C1 segment of cervical spinal cord (tissue), 14 donors: ENCODE measurements around the gene IFIT1.
"Not testable (repeated sequence)": the region's sequence is repeated elsewhere in the genome, so short reads cannot be mapped to it uniquely, and the experiment has no call there.

Source experiments
- DNase-seq, 14 donors: peaks; one replicate each; lab custom pipeline; 2025; lab: John Stamatoyannopoulos, UW

The IFIT1 gene, protein sequence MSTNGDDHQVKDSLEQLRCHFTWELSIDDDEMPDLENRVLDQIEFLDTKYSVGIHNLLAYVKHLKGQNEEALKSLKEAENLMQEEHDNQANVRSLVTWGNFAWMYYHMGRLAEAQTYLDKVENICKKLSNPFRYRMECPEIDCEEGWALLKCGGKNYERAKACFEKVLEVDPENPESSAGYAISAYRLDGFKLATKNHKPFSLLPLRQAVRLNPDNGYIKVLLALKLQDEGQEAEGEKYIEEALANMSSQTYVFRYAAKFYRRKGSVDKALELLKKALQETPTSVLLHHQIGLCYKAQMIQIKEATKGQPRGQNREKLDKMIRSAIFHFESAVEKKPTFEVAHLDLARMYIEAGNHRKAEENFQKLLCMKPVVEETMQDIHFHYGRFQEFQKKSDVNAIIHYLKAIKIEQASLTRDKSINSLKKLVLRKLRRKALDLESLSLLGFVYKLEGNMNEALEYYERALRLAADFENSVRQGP

DNA sequence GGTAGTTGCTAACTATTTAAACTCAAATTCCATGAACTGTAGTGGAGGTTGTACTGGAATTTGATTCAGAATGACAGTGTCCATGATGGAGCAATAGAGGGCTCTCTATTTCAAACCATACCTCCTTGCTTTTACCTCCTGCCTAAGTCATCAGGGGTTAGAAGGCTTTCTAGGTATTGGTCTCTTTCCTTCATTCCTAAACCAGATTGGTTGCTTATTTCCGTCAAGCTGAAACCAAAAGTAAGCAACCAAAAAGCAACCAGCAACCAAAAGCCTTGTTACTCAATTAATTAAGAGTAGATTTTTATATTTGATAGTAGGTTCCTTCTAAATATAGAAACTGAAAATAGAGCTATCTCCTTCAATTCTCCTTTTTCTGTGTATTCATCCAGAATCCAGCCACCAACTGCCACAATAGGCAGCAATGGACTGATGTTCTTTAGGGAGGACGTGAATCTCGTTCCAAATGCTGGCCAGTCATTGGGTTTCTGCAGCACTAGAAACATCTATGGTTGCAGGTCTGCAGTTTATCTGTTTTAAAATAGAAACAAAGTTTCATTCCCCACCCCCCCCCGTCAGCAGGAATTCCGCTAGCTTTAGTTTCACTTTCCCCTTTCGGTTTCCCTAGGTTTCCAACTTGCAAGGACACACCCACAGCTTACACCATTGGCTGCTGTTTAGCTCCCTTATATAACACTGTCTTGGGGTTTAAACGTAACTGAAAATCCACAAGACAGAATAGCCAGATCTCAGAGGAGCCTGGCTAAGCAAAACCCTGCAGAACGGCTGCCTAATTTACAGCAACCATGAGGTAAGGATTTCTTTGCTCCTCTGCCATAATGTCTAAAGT, at the start of gene IFIT1:
Gene IFIT1, plus strand, starts transcription at position 717 of the 850 bp plus-strand sequence. Its CDS starts 90 bp downstream, at position 807.
- DNase-seq, result peak in 12 of 14 donors; percentile 23 to 93 (median 50)

DNA sequence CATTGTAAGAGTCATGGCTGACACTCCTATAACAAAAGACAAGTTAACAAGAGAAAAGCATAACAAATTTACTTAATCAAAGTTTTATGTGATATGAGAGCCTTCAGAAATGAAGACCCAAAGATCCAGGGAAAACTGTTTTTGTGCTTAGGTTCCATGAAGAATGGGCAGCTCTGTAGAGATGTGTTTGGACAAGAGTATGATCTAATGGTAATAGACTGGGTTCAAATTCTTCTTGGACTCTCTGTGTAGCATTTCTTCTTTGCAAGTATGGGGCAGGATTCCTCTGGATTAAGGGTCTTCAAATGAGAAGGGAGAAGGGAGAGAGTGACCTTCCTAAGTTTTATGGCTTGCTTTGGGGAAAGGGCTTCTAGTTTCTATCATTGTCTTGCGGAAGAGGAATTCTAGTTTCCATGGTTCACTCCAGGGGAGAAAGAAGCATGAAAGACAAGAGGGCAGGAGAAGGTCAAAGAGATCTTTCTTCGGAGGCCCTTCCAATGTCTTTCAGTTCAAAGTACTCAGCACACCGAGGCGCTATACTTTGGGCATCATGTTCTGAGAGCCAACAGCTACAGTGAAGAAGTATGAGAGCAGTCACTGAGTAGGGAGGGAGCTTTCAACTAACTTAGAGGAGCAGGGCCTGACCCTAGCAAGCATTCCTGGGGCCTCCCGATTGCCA, 49.2 kb upstream of the IFIT1 start:
- DNase-seq, result peak in 1 of 14 donors; percentile 45

DNA sequence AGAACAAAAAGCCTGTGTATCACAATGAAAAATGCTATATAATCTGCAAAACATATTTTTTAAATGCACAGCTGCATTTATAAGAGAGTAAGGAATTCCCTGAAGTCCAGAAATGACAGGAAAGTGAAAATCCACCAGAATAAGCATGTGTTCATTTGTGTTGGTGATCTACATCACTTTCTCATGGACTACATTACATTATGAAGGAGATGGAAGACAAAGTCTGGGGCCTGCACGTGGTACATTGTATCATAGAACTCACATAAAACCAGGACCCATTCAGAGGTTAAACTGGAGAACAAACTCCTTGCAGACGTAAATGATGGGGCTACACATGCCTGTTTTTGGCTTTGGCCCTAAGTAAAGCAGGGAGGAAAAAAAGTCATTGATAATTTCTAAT, 48.3 kb upstream of the IFIT1 start:
- no peak for DNase-seq

DNA sequence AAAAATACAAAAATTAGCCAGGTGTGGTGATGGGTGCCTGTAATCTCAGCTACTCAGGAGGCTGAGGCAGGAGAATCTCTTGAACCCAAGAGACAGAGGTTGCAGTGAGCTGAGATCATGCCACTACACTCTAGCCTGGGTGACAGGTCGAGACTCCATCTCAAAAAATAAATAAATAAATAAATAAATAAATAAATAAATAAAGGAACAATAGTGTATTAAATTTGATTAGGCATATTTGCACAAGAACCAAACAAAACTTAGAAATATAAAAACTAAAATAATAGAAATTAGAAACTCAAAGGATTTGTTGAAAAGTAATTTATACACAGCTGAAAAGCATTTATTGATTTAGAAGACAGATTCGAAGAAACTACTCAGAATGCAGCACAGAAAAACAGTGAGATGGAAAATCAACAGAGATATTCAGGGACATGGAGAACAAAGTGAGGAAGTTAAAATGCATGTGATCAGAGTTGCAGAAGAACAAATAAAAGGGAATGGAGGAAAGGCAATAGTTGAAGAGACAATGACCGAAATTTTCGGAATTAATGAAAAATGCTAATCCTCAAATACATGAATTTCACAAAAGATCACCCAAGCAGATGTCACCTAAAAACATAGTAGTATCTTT, 46.9 kb upstream of the IFIT1 start:
- no peak for DNase-seq

DNA sequence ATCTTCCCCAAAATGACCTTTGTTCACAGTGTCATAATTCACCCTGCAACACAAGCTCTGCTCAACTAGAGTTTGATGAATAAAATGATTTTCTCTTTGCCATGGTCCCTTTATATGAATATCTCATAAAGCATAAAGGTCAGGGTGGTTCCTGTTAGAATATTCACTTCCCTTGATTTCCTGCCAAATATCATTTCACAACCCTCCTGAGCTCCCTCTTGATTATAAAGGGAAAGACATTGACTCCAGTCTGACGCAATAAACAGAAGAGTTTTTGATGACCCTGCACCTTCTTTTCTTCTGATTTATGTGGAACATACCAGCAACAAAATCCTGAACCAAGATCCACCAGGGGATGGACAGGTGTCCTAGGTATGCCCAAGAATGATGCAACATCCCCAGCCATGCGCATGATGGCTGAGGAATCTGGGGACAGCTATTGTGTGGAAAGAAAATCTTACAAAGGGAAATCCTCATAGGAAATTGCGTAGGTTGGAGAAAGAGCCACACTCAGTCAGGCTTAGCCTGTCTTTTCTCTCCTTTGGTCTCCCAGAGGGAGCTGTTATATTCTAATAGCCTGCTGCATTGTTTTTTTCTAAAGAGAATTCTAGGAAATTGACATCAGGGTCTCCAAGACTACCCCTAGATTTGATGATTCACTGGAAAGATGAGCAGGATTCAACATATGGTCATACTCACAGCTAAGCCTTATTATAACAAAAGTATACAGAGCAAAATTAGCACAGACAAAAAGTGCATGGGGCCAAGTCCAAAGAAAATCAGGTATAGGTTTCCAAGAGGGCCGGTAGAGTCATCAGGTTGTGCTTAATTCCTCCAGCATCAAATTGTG, 45.8 kb upstream of the IFIT1 start:
- no peak for DNase-seq

DNA sequence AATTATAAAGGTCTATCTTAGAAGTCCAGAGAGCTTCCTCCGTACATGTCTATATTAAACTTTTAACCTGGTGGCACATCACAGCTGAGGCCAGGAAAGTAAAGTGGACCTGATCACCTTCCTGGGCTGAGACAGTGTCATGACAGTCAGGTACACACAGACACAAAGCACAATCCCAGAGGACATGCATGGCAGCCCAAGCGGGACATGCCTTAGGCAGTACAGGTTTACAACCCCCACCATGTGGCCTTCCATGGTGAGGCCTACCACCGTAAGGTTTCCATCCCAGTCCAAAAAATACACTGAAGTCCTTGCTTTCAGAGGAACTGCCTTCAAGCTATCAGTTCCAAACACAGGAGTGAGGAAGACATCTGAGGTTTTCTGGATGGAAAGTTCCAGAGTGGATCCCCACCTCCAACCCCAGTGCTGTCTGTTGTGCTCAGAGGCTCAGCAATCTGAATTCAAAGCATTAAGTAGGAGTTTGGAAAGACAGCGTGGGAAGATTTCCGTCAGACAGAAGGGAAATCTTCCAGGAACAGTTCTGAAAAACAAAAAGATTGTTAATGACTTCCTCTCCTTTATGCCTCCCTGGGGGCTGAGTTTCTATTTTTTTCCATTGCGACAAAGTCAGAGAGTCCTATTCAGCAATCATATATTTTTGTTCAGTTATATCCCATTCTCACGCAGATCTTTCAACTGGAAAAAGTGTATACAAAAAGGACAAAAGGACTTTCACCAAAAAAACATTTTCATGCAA, 44.5 kb upstream of the IFIT1 start:
- no peak for DNase-seq

DNA sequence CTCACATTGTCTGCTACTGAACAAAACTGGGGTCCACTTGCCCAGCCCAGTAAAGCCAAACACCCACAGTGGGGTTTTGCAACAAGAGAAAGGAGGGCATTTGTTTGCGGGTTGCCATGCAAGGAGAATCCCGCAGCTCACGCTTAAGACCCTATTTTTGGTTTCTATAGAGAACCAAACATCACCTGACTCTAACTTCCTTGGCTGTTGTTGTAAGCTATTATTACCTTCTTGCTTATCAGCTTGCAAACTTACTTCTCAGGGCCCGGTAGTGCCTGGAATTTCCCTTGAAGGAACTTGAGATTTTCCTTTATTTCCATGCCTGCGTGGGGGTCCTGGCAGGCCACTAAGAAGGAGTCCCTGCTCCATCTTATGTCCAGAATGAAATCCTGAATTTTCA, 43.9 kb upstream of the IFIT1 start:
- DNase-seq, result no peak

DNA sequence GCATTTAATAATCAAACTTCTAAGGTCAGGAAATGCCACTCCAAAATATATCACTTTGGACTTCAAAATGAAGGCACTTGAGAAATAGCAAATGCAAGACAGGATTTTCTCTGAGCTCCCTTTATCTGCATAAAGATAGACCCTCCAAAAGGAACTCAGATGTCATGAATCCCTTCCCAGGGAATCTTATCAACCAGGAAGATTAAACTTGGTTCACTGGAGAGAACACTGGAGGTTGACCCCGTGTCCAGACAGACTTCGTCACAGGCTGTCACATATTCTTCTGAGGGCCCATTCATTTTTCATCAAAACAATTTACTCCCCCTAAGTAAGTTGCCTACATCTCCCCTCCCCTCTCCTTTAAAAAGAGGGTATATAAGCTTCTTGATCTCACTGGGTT, 43.4 kb upstream of the IFIT1 start:
- DNase-seq, result no peak

DNA sequence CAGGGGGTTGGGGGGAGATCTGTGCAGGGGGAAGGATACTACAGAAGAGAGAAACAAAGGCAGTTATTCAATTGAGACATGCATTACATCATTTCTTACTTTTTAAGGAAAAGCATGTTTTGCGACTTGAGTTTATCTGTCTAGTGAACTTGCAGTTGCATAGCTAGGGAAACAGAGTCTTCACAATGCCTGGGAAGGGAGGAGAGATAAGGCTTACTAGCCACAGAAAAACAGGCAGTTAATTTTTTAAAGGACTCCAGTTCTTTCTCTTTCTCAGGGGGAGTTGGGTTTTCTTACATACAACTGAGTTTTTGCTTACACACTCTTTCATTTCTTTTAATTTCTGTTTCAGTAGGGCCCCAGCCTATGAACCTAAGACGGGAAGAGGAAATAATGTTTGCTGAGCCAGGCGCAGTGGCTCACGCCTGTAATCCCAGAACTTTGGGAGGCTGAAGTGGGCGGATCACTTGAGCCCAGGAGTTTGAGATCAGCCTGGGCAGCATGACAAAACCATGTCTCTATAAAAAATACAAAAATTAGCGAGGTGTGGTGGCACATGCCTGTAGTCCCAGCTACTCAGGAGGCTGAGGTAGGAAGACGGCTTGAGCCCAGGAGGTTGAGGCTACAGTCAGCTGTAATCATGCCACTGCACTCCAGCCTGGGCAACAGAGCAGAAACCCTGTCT, 41.6 kb upstream of the IFIT1 start:
- DNase-seq, result not testable (repeated sequence)

DNA sequence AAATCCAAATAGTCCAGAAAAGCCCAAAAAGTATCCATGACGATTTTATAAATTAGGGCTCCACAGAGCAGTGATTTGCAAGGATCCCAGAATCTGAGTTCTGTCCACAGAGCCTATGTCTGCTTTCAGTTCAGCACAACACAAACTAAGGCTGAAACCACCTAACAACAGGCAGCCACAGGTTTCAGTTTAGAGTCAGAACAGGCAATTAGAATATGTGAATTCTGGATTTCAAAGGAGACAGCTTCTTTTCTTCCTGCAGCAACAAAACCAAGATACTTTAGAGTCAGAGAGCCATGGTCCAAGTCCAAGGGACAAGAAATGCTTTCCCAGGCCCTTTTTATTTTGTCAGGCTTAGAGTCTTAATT, 41.0 kb upstream of the IFIT1 start:
- DNase-seq, result peak in 1 of 14 donors; percentile 21

DNA sequence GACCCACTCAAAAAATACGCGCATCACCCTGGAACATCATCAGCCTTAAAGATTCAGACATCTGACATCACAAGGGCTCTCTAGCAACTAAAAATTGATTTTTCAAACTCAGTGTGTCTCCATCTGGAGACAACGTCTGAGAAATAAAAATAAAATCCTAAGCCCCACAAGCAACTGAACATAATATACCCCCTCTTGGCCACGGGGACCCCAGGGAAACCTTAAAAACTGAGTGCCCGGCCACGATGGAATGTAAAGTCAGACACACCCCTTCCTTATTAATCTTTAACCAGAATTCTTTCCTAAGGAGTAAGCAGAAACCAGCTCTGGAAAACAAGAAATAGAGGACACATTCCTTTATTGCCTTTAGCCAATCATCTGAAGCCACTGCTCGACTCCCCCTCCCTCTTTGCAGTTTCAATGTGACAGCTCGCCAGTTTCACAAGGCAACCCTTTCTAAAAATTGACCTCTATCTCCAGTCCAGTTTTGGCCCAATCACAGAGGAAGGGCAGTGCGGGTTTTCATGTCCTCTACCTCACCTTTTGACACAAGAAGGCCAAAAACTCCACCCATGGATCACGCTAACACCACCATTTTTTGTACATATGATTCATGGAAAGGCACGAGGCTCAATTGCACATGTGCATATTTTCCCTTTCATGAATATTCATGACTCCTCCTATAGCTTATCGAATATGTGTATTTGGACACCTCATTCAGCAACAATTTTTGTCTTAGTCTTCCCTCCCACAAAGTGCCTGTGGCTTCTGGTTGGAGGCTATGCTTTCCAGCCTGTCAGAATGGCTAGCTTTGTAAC, 40.4 kb upstream of the IFIT1 start:
- peak in 3 of 14 donors; percentile 21 to 35 (median 22) for DNase-seq

DNA sequence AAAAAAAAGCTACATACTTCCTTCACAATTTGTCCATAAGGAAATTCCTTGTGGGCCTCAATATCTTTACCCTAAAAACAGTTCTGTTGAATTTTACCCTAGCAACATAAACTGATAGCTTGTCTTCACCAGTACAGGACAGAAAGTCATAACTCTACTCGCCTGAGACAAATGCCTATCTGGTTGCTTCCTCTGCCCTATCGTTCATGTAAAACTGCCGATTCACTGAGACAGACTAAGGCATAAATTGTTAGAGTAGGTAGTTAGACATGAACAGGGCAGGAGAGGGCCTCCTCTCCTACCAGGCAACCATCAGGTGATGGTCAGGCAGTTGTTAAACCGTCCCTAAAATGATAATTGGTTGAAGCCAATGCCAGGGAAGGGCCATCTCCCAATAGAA, 39.6 kb upstream of the IFIT1 start:
- no peak for DNase-seq

DNA sequence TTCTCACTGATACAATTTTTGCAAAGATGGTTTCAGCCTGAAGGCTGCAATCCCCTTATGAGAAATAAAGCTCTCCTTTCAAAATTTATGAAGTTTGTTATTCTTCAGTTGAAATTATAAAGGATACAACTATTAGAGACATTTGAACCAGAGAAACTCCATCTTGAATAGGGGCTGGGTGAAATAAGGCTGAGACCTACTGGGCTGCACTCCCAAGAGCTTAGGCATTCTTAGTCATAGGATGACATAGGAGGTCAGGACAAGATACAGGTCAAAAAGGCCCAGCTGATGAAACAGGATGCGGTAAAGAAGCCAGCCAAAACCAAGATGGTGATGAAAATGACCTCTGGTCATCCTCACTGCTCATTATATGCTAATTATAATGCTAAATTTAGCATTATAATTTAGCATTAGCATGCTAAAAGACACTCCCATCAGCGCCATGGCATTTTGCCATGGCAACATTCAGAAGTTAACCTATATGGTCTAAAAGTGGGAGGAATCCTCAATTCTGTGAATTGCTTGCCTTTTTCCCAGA, 37.0 kb upstream of the IFIT1 start:
- DNase-seq, result no peak

DNA sequence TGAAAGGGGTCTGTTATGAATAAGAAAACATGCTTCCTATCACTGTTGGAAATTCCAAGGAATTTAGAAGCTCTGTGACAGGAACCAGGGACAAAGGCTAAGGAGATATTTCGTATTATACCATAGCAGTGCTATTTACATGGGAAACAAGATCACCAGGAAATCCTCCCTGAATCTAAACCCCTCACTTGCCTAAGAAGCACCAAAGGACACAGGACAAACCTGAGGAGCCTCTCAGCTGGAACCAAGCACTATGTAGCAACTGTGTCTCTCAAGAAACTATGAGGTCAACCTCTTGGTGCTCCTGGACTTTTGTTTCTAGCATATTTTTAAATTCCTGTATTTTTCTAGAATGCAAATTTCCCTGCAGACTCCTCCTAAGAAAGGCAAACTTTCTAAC, 35.3 kb upstream of the IFIT1 start:
- no peak for DNase-seq

DNA sequence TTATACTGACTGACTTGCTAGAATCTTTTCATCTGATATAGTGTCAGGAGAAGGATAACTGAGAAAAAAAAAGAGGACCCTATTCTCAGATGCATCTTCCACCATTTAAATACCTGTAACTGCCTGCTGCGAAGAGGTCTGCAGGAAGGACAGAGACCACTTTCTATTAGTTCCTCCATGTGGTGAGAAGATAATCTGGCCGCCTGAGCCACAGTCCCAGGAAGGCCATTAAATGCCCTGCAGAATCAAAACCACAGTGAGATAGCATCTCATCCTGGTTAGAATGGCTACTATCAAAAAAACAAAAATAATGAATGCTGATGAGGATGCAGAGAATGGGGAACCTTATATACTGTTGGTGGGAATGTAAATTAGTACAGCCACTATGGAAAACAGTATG, 34.4 kb upstream of the IFIT1 start:
- no peak for DNase-seq

DNA sequence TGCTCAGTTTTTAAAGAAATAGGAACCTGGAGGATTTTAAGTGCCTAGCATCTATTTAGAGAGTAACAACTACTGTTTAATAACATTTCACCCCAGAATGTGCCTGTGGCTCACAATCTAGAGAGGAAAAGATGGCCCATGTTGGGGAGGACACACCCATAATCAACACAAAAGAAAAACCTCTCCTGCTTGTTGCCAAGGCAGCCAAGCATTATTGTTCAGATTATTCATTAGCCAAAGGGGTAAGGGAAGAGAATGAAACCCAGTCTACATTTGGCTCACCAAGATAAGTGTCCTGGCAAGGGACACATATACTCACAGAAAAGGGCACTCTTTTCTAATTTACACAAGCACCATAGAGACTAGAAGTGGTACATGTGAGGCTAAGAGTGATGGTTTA, 32.3 kb upstream of the IFIT1 start:
- no peak for DNase-seq

DNA sequence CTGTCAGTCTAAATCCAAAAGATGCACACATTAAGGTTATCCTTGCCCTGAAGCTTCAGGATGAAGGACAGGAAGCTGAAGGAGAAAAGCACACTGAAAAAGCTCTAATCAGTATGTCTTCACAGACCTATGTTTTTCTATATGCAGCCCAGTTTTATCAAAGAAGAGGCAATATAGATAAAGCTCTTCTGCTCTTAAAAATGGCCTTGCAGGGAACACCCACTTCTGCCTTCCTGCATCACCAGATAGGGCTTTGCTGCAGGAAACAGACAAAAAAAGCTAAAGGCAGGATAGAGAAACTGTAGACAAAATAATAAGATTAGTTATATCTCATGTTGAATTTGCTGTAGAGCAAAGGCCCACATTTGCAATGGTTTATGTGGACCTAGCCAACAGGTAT, 29.5 kb upstream of the IFIT1 start:
- DNase-seq, result no peak
